GM12892 (cell line): ENCODE data around the gene CEMIP.

ENCODE experiments used
- POLR2A ChIP-seq: IDR thresholded peaks from 2 replicates; pipeline ENCODE4 v1.6.1; 2011; ENCODE audit warnings: low read depth, low read length, control low read depth
- TAF1 ChIP-seq: IDR thresholded peaks from 2 replicates; pipeline ENCODE4 v1.6.1; 2011; ENCODE audit warnings: low read depth, mild to moderate bottlenecking, control low read depth, low read length, borderline replicate concordance

- TF ChIP-seq POLR2A, result no peak
- no peak for TF ChIP-seq TAF1
Observed at GRCh38 chr15:80749589-80749988, 29.6 kb upstream of the CEMIP start.
